ENCODE data around the gene KTN1. TPM values are rescaled to one million over a fixed set of nuclear protein-coding genes. Genes with fewer than 3 reads are reported as not detected.

Gene KTN1
- total and polyA plus RNA-seq, 2 experiments from 2014 or later: 124 to 607 TPM

DNA sequence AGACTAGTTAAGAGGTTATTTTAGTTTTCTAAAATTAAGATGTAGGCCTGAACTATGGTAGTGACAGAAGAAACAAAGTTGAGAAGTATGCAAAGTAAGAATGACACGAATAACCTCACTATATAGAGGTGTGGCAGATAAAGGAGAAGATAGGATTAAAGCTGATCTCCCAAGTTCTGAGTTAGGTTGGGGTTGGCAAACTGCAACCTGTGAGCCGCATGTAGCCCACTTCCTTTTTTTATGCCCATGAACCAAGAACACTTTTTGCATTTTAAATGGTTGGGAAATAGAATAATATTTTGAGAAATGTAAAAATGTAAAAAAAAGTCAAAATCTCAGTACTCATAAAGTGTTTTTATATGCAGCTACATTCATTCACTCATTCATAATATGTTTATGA is 34.3 kb downstream of the KTN1 start:
- Histone ChIP-seq H3F3A (replicated peaks; ENCODE audit: low read depth) (no peaks in the 10 kb centered on the region), H4K20me1 (replicated peaks; ENCODE audit: insufficient read depth) (no peaks in the 10 kb centered on the region), H3K4me3 (no peak overlapping the region), H3K4me2 (no peak overlapping the region), H3K9me2 (ENCODE audit: insufficient read depth) (no peaks in the 10 kb centered on the region), H3K27ac (ENCODE audit: low read depth) (no peak overlapping the region), H3K79me2 (replicated peaks; ENCODE audit: insufficient read depth) (peaks cover 50% of the 10 kb centered on the region), H3K4me1 (ENCODE audit: insufficient read depth) (peaks cover 31% of the 10 kb centered on the region), H2AFZ (no peak overlapping the region), H3K36me3 (ENCODE audit: insufficient read depth) (peaks cover 33% of the 10 kb centered on the region), H3K27me3 (ENCODE audit: insufficient read depth) (no peaks in the 10 kb centered on the region)
- Mint-ChIP-seq H3K36me3 (ENCODE audit: low read depth) (peaks cover 54% of the 10 kb centered on the region), H3K9me3 (peaks cover 8% of the 10 kb centered on the region), H3K27ac (no peak overlapping the region), H3K4me3 (no peak overlapping the region), H3K27me3 (ENCODE audit: insufficient read depth, low read depth, poor library complexity) (no peaks in the 10 kb centered on the region), H3K4me1 (peaks cover 20% of the 10 kb centered on the region)
- no peak for TF ChIP-seq EZH2phosphoT487 (IDR thresholded peaks at IDR 0.05; ENCODE audit: unreplicated experiment)
- TF ChIP-seq, protein P1, sequence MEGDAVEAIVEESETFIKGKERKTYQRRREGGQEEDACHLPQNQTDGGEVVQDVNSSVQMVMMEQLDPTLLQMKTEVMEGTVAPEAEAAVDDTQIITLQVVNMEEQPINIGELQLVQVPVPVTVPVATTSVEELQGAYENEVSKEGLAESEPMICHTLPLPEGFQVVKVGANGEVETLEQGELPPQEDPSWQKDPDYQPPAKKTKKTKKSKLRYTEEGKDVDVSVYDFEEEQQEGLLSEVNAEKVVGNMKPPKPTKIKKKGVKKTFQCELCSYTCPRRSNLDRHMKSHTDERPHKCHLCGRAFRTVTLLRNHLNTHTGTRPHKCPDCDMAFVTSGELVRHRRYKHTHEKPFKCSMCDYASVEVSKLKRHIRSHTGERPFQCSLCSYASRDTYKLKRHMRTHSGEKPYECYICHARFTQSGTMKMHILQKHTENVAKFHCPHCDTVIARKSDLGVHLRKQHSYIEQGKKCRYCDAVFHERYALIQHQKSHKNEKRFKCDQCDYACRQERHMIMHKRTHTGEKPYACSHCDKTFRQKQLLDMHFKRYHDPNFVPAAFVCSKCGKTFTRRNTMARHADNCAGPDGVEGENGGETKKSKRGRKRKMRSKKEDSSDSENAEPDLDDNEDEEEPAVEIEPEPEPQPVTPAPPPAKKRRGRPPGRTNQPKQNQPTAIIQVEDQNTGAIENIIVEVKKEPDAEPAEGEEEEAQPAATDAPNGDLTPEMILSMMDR (conservative IDR thresholded peaks at IDR 0.05; ENCODE audit: low read depth in 2 of 2): no peak
- no peak for TF ChIP-seq POLR2AphosphoS5 (IDR thresholded peaks at IDR 0.05; ENCODE audit: low read depth)
- TF ChIP-seq, protein P2, sequence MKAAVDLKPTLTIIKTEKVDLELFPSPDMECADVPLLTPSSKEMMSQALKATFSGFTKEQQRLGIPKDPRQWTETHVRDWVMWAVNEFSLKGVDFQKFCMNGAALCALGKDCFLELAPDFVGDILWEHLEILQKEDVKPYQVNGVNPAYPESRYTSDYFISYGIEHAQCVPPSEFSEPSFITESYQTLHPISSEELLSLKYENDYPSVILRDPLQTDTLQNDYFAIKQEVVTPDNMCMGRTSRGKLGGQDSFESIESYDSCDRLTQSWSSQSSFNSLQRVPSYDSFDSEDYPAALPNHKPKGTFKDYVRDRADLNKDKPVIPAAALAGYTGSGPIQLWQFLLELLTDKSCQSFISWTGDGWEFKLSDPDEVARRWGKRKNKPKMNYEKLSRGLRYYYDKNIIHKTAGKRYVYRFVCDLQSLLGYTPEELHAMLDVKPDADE (IDR thresholded peaks at IDR 0.05): no peak
- TF ChIP-seq ZNF114 (CRISPR knock-in tag; IDR thresholded peaks at IDR 0.05): no peak
- TF ChIP-seq EZH2 (IDR thresholded peaks at IDR 0.05; ENCODE audit: low read depth, unreplicated experiment): no peak
- TF ChIP-seq ZNF331 (CRISPR knock-in tag; IDR thresholded peaks at IDR 0.05; ENCODE audit: low read depth): no peak
- TF ChIP-seq STAT1 (IDR thresholded peaks at IDR 0.05; ENCODE audit: unreplicated experiment): no peak
- no peak for TF ChIP-seq NANOG (IDR thresholded peaks at IDR 0.05; ENCODE audit: borderline replicate concordance)
- no peak for TF ChIP-seq JUNB (IDR thresholded peaks at IDR 0.05; ENCODE audit: unreplicated experiment)
- TF ChIP-seq, protein P3, sequence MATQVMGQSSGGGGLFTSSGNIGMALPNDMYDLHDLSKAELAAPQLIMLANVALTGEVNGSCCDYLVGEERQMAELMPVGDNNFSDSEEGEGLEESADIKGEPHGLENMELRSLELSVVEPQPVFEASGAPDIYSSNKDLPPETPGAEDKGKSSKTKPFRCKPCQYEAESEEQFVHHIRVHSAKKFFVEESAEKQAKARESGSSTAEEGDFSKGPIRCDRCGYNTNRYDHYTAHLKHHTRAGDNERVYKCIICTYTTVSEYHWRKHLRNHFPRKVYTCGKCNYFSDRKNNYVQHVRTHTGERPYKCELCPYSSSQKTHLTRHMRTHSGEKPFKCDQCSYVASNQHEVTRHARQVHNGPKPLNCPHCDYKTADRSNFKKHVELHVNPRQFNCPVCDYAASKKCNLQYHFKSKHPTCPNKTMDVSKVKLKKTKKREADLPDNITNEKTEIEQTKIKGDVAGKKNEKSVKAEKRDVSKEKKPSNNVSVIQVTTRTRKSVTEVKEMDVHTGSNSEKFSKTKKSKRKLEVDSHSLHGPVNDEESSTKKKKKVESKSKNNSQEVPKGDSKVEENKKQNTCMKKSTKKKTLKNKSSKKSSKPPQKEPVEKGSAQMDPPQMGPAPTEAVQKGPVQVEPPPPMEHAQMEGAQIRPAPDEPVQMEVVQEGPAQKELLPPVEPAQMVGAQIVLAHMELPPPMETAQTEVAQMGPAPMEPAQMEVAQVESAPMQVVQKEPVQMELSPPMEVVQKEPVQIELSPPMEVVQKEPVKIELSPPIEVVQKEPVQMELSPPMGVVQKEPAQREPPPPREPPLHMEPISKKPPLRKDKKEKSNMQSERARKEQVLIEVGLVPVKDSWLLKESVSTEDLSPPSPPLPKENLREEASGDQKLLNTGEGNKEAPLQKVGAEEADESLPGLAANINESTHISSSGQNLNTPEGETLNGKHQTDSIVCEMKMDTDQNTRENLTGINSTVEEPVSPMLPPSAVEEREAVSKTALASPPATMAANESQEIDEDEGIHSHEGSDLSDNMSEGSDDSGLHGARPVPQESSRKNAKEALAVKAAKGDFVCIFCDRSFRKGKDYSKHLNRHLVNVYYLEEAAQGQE (IDR thresholded peaks at IDR 0.05; ENCODE audit: unreplicated experiment): no peak
- TF ChIP-seq CREB1 (CRISPR knock-in tag; IDR thresholded peaks at IDR 0.05; ENCODE audit: low read depth): no peak
- TF ChIP-seq, protein P4, sequence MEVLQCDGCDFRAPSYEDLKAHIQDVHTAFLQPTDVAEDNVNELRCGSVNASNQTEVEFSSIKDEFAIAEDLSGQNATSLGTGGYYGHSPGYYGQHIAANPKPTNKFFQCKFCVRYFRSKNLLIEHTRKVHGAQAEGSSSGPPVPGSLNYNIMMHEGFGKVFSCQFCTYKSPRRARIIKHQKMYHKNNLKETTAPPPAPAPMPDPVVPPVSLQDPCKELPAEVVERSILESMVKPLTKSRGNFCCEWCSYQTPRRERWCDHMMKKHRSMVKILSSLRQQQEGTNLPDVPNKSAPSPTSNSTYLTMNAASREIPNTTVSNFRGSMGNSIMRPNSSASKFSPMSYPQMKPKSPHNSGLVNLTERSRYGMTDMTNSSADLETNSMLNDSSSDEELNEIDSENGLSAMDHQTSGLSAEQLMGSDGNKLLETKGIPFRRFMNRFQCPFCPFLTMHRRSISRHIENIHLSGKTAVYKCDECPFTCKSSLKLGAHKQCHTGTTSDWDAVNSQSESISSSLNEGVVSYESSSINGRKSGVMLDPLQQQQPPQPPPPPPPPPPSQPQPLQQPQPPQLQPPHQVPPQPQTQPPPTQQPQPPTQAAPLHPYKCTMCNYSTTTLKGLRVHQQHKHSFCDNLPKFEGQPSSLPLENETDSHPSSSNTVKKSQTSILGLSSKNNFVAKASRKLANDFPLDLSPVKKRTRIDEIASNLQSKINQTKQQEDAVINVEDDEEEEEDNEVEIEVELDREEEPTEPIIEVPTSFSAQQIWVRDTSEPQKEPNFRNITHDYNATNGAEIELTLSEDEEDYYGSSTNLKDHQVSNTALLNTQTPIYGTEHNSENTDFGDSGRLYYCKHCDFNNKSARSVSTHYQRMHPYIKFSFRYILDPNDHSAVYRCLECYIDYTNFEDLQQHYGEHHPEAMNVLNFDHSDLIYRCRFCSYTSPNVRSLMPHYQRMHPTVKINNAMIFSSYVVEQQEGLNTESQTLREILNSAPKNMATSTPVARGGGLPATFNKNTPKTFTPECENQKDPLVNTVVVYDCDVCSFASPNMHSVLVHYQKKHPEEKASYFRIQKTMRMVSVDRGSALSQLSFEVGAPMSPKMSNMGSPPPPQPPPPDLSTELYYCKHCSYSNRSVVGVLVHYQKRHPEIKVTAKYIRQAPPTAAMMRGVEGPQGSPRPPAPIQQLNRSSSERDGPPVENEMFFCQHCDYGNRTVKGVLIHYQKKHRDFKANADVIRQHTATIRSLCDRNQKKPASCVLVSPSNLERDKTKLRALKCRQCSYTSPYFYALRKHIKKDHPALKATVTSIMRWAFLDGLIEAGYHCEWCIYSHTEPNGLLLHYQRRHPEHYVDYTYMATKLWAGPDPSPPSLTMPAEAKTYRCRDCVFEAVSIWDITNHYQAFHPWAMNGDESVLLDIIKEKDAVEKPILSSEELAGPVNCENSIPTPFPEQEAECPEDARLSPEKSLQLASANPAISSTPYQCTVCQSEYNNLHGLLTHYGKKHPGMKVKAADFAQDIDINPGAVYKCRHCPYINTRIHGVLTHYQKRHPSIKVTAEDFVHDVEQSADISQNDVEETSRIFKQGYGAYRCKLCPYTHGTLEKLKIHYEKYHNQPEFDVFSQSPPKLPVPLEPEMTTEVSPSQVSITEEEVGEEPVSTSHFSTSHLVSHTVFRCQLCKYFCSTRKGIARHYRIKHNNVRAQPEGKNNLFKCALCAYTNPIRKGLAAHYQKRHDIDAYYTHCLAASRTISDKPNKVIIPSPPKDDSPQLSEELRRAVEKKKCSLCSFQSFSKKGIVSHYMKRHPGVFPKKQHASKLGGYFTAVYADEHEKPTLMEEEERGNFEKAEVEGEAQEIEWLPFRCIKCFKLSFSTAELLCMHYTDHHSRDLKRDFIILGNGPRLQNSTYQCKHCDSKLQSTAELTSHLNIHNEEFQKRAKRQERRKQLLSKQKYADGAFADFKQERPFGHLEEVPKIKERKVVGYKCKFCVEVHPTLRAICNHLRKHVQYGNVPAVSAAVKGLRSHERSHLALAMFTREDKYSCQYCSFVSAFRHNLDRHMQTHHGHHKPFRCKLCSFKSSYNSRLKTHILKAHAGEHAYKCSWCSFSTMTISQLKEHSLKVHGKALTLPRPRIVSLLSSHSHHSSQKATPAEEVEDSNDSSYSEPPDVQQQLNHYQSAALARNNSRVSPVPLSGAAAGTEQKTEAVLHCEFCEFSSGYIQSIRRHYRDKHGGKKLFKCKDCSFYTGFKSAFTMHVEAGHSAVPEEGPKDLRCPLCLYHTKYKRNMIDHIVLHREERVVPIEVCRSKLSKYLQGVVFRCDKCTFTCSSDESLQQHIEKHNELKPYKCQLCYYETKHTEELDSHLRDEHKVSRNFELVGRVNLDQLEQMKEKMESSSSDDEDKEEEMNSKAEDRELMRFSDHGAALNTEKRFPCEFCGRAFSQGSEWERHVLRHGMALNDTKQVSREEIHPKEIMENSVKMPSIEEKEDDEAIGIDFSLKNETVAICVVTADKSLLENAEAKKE (CRISPR knock-in tag; IDR thresholded peaks at IDR 0.05): no peak
- DNase-seq (ENCODE audit: low spot score) (no peak), ATAC-seq (no peak)
